GM18867 (cell line): ENCODE measurements around the gene NCOA3.
"Not testable (repeated sequence)": the region's sequence is repeated elsewhere in the genome, so short reads cannot be mapped to it uniquely, and the experiment has no call there.

Source experiments
- ATAC-seq: cut with Tn5 transposase; IDR thresholded peaks from one replicate; pipeline ENCODE4 v1.9.1; 2021; ENCODE audit warnings: mild to moderate bottlenecking, moderate library complexity; ENCODE audit not compliant: unreplicated experiment

The NCOA3 gene

GRCh38 chr20:47561180-47561579 is 59.5 kb downstream of the NCOA3 start:
- ATAC-seq, result no peak

DNA sequence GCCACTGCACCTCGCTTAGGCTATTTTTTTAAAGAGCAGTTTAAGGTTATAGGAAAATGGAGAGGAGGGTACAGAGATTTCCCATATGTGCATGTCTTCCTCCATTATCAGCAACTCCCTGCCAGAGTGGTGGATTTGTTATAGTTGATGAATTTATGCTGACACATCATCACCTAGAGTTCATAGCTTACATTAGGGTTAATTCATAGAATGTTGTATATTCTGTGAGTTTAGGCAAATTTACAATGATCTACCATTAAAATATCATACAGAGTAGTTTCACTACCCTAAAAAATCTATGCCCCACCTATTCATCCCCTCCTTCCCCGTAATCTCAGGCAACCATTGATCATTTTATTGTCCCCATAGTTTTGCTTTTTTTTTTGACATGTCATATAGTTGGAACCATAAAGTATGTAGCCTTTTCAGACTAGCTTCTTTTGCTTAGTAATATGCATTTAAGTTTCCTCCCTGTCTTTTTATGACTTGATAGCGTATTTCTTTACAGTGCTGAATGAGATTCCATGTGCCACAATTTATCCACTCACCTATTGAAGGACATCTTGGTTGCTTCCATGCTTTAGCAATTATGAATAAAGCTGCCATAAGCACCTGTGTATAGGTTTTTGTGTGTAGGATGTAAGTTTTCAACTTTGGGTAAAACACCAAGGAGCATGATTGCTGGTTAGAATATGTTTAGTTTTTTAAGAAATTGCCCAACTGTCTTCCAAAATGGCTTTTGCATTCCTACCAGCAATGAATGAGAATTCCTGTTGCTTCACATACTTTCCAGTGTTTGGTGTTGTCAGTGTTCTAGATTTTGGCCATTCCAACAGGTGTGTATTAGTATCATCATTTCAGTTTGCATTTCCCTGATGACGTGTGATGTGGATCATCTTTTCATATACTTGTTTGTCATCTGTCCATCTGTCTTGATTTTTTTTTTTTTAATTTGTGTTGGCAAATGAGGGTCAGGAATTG is 60.2 kb downstream of the NCOA3 start:
- no peak for ATAC-seq

DNA sequence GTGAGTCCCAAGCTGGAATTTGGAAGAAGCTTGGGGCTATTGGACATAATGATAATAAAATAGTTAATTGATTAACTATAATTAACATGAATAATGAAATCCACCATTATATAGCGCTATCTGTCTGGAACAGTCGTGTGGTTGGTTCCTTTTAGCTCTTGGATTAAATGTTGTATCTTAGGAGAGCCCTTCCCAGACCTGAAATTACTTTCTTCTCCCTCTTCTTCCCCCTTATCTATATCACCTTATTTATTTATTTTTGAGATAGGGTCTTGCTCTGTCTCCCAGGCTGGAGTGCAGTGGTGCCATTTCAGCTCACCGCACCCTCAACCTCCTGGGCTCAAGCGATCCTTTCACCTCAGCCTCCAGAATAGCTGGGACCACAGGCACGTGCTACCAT is 64.6 kb downstream of the NCOA3 start:
- no peak for ATAC-seq

DNA sequence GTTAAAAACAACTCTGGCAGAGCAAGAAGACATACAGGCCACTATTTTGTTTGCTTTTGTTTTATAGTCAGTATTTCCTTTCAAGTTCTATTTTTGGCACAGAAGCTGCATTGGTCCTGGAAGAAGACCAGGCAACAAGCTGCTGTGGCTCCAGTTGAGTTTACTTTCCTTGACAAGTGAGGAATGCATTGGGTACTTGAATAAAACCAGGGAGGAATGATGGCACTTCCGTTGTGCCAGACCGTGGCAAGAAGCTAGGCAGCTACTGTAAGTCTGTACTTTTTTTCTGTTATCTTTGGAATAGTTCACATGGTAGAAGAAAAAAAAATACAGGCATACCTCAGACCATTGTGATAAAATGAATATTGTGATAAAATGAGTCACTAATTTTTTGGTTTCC is 66.3 kb downstream of the NCOA3 start:
- ATAC-seq, result no peak

GRCh38 chr20:47568837-47569410 is 67.2 kb downstream of the NCOA3 start:
- ATAC-seq, result no peak

- ATAC-seq, result no peak
Observed at GRCh38 chr20:47571426-47571825, 69.7 kb downstream of the NCOA3 start.

DNA sequence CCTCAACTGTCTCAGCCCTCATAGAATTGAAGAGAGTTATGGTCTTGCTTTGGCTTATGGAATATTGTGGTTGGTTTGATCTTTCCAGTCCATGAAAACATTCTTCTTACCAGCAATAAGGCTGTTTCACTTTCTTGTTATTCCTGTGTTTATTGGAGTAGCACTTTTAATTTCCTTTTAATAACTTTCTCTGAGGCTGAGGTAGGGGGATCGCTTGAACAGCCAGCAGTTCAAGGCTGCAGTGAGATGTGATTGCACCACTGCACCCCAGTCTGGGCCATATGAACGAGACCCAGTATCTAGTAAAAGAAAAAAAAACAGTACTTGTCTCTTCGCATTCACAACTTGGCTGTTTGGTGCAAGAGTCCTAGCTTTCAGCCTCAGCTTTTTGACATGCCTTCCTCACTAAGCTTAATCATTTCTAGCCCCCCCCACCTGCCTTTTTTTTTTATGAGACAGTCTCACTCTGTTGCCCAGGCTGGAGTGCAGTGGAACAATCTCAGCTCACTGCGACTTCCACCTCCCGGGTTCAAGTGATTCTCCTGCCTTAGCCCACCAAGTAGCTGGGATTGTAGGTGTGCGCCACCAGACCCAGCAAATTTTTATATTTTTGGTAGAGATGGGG is 70.5 kb downstream of the NCOA3 start:
- ATAC-seq, result no peak

- no peak for ATAC-seq
Observed at GRCh38 chr20:47573559-47573958, 71.9 kb downstream of the NCOA3 start.

- ATAC-seq, result no peak
Observed at GRCh38 chr20:47574616-47575364, 73.1 kb downstream of the NCOA3 start.

DNA sequence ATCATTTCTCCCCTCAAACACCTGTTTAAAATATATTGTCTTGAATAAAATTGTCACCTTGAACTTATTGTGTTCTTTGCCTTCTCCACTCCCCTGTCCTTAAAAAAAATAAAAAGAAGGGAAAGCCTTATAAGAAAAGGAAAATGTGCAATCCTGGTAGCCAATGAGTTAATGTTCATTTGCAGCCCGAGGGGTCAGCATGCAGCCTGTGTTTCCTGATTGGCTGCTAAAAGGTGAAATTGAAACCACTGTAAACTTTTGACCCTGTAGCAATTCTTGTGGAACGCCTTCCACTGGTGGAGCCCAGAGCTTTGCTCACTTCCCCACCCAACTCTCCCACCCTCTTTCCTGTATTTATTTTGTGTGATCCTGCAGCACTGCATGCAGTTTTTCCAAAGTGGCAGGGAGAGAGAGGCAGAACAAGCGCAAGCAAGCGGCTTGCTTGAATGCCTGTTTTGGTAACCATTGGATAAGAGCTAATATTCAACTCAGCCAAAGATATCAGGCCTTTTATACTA is 74.9 kb downstream of the NCOA3 start:
- ATAC-seq, result no peak

DNA sequence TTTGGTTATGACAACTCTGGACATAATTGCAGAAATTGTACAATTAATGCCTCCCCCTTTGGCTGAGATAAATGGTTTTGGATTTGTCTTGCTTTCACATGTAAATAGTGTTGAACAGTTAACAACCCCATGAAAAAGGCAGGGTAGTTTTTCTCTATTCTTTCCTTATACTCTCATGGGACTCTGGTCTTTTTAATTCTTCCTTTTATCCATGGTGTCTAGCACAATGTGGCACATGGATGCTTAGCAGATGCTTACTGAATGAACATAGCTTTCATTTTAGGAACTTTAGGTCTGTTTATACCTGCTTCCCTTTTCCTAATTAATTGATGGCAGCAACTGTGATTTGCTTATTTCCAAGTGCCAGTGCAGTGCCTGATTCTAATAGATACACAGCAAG is 75.6 kb downstream of the NCOA3 start:
- ATAC-seq, result no peak

DNA sequence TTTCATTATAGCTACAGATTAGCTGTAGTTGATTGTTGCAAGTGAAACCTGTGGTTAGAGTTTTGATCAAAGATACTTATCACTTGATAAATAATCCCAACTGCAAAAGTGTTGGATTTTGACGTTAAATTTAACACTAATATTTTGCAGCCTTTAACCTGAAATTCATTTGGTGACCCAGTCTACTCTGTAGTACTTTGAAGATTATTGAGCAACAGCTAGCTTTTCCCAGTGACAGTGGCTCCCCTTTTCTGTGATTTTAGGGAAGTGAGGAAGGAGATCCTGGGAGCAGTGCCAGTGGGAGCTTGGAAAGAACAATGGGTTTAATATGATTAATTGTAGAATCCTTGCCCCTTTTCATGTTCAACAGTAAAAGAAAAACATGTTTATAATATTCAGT is 76.9 kb downstream of the NCOA3 start:
- ATAC-seq, result no peak

DNA sequence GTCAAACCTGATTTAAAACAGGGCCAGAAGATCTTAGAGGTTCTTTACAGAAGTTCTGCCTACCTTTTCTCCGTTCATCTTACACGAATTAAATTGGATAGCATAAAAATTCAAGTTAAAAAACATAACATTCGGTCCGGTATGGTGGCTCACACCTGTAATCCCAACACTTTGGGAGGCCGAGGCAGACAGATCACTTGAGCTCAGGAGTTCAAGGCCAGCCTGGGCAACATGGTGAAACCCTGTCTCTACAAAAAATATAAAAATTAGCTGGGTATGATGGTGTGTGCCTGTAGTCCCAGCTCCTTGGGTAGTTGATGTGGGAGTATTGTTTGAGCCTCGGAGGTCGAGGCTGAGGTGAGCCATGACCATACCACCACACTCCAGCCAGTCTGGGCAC is 79.0 kb downstream of the NCOA3 start:
- ATAC-seq, result not testable (repeated sequence)

DNA sequence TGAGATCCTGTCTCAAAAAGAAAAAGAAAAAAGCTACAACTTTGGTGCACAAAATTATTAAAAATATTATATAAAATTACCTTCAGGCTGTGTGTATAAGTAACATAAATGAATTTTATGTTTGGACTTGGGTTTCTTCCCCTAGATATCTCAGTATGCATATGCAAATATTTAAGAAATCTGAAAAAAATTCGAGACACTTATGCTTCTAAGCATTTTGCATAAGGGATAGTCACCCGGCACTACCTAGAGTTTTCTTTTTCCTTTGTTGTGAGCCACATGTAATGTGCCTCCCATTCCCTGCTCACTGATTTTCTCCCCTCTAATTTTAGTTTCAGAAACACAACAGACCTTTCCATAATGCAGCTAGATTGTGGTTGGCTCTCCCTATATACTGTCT is 79.4 kb downstream of the NCOA3 start:
- no peak for ATAC-seq

DNA sequence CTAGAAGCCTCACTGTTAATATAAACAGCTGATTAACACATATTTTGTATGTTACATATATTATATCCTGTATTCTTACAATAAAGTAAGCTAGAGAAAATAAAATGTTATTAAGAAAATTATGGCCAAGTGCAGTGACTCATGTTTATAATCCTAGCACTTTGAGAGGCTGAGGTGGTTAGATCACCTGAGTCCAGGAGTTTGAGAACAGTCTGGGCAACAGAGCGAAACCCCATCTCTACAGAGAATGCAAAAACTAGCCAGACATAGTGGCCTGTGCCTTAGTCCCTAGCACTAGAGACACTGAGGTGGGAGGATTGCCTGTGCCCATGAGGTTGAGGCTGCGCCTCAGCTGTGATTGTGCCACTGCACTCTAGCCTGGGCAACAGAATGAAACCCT is 81.9 kb downstream of the NCOA3 start:
- no peak for ATAC-seq

GRCh38 chr20:47585087-47585747 is 83.5 kb downstream of the NCOA3 start:
- ATAC-seq, result no peak

GRCh38 chr20:47586649-47587294 is 85.1 kb downstream of the NCOA3 start:
- ATAC-seq, result no peak

GRCh38 chr20:47588158-47588557 is 86.5 kb downstream of the NCOA3 start:
- ATAC-seq, result no peak

DNA sequence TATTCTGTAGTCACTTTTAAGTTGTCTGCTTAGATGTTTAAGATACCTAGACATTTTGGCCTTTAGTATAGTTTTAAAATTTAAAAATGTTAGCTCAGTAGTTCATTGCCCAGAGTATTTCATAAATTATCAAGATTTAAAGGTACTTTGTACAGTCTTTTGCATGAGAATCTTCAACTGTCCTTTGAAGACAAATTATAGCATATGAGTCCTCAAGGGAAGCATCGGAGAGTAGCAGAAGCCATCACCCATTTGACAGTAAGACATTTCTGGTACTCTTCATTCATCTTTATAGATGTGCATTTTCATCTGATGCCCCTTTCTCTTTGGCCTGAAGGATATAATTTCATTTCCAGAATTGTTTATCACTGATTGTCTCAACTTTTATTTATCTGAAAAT is 89.5 kb downstream of the NCOA3 start:
- no peak for ATAC-seq

- ATAC-seq, result no peak
Observed at GRCh38 chr20:47594157-47594556, 92.5 kb downstream of the NCOA3 start.
